ENCODE measurements around the gene TOM1L2.

The TOM1L2 gene

GRCh38 chr17:17994271-17995069, 22.3 kb upstream of the TOM1L2 start:
- peak in 1 of 2 donors; percentile 35 for DNase-seq

- DNase-seq: no peak
Observed at GRCh38 chr17:17993852-17994251, 21.7 kb upstream of the TOM1L2 start.

- DNase-seq: no peak
Observed at GRCh38 chr17:17993366-17993765, 21.2 kb upstream of the TOM1L2 start.

DNA sequence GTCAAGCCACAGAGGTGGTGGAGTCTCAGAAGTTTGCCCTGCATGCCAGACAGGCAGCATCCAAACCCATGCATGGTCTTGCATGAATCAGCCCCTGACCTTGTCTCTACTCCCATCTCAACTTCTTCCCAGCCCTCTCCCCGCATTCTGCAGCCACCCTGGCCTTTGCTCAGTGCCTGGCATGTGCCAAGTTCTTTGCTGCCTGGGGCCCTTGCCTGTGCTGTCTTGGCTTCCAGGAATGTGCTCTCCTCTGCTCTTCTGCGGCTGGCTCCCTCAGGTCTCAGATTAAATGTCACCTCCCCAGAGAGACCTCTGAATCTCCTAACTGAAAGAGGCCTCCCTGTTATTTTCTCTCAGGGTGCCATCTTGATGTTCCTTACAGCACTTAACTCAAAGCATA, 18.1 kb upstream of the TOM1L2 start:
- no peak for DNase-seq

DNA sequence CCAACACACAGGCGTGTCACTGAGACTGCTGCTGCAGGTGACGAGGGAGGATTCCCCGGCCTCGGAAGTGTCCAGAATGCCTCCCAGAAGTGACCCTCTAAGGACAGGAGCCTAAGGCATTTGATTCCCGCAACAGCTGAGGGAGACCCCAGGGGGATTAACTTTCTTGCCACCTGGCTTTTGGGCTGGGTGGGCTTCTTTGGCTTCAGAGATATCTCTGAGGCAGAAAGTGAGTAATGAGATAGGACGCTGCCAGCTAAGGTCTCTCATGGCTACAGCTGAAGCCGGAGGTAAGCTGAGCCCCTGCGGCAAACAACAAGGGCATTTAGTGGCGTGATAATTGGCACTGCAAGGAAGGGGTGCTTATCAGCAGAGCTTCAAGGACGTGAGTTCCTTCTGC, 17.4 kb upstream of the TOM1L2 start:
- DNase-seq: no peak

- DNase-seq: no peak
Observed at GRCh38 chr17:17989081-17989480, 16.9 kb upstream of the TOM1L2 start.

GRCh38 chr17:17988427-17988945, 16.3 kb upstream of the TOM1L2 start:
- no peak for DNase-seq

- no peak for DNase-seq
Observed at GRCh38 chr17:17987901-17988300, 15.7 kb upstream of the TOM1L2 start.

DNA sequence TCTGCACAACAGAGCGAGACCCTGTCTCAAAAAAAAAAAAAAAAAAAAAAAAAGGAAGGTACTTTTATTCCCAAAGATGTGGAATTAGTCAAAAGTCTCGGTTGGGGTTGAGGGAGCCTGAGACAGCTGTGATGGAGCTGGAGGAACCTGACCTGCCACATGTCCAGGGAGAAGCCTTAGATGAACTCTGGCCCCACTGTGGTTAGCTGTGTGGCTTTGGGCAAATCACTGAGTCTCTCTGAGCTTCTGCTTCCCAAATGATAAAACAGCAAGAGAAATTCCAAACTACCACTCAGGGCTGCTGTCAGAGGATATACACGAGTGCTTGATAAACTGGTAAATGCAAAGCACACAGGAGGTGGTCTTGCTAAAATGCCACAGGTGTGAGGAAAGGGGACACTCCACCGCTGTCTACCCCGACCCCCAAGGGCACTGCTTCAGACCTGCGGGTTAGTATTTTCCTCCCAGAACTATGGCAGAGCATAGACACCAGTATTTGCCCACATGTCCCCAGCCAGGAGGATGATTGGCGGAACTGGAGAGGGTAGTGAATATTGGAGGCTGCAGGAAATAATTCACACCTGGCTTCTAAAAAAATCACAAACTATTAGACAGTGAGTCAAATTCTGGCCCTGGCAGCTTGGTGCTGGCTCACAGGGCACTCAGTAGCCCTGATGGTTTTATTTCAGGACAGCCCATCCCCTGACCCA, 15.1 kb upstream of the TOM1L2 start:
- DNase-seq: no peak

DNA sequence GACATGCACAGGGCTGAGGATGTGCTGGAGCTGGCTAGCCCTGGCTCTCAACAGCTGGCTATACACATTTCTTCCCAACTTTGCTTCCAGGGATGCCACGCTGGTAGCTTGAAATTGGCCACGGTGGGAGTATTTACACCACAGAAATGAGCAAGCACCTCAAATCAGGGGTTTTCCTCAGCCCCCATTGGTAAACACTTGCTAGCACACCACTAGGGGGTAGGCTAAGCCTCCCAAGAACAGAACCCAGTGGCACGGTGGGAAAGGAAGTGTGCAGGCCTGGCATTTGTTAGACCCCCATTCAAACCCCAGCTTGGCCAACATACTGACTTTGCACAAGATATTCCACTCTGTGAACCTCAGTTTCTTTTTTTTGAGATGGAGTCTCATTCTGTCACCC, 13.4 kb upstream of the TOM1L2 start:
- DNase-seq: no peak

GRCh38 chr17:17985153-17985552, 13.0 kb upstream of the TOM1L2 start:
- no peak for DNase-seq

GRCh38 chr17:17983776-17984175, 11.6 kb upstream of the TOM1L2 start:
- no peak for DNase-seq

- DNase-seq: no peak
Observed at GRCh38 chr17:17983376-17983775, 11.2 kb upstream of the TOM1L2 start.

DNA sequence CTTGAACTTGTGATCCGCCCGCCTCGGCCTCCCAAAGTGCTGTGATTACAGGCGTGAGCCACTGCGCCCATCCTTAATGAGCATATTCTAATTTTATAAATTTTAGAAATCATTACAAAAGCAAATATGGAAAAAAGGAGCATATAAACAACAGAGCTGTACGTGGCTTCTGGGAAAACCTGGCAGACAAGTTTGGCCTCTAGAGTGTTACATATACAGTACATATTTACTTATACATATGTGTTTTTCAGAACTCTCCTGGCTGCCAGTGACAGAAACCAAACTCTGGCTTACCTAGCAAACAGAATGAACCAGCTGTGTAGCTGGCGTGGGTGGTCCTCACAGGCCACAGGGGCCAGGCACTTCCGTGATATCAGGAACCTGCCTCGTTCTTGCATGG, 10.6 kb upstream of the TOM1L2 start:
- no peak for DNase-seq

DNA sequence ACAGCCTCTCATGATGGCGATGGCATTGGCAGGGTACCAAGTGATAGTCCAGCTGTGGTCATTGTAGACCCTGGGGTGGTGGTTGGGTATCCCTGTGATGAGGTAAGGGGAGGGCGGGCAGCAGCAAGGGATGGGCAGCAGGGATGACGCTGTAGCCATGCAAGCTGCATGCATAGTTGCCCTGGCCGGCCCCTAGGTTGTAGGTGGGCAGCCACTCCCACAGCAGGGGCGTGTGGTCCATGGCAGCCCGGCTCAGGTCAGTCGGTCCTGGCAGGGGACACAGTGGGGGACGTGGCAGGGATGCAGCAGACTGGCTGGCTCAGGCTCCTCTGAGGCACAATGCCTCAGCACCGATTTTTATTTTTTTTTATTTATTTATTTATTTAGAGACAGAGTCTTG, 9.1 kb upstream of the TOM1L2 start:
- no peak for DNase-seq

- DNase-seq: no peak
Observed at GRCh38 chr17:17979778-17980177, 7.6 kb upstream of the TOM1L2 start.

- DNase-seq: no peak
Observed at GRCh38 chr17:17978481-17979424, 6.6 kb upstream of the TOM1L2 start.

DNA sequence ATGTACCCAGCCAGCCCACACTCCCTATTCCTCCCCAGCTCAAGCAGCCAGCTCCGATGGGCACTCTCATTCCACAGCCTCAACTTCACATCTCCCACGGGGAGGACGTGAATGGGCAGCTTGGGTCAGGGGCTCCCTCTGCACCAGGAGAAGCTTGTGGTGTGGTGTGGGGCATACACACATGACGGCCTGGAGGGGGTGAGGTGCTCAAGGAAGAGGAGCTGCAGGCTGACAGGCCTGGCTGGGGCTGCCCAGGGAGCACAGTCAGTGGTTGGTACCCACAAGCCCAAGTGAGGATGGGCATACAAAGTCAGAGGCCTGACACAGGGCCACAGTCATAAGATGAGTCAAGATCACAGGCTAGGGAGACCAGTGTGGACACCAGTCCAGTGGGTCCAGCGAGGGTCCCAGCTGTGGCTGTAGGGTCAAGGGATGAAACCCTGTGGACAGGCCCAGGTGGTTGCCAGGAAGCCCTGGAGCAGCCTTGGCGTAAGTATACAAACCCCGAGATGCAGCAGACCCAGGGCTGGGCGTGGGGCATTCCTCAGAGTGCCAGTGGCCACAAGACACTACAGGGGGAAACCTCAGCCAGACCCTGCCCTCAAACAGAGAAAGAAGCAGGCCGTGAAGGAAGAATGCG, 4.9 kb upstream of the TOM1L2 start:
- DNase-seq: no peak

GRCh38 chr17:17975436-17975835, 3.2 kb upstream of the TOM1L2 start:
- DNase-seq: peak; percentile 77 to 80

DNA sequence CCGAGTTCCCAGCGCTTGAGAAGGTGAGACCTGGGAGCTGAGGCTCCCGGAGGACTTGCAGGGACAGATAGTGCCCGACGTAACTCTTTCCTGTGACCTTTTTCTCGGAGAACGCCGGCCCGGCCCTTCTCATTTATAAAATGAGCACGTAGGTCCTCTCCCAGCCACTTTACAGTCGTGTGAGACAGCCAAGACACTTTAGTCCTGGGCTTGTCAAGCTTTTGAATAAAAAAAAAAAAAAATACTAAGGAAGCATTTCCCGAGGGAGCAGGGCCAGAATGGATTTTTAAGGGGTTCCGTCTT, 703 bp upstream of the TOM1L2 start:
- no peak for DNase-seq

GRCh38 chr17:17971431-17972125, 622 bp downstream of the TOM1L2 start:
- DNase-seq: no peak

All from inflammatory macrophage treated with lipopolysaccharide for 1 hour (primary cell).